ENCODE data around the gene MAPKAPK2.
A peak's percentile ranks its signal among the peaks of the same experiment; 100 is the strongest.
"Not testable (repeated sequence)": the region's sequence is repeated elsewhere in the genome, so short reads cannot be mapped to it uniquely, and the experiment has no call there.

Gene MAPKAPK2

GRCh38 chr1:206760590-206760989 is 75.9 kb downstream of the MAPKAPK2 start:
- H3K4me3 ChIP-seq (IDR thresholded peaks at IDR 0.05; ENCODE audit: insufficient read depth, low read depth, low read length): no peak overlapping the region
- no peaks in the 10 kb centered on the region for H4K20me1 ChIP-seq (ENCODE audit: insufficient read depth)
- H3K27me3 ChIP-seq (ENCODE audit: insufficient read depth, low read depth): no peaks in the 10 kb centered on the region
- no peak overlapping the region for H2AFZ ChIP-seq (ENCODE audit: low read depth)
- no peak overlapping the region for H3K9ac ChIP-seq
- no peak overlapping the region for H3K27ac ChIP-seq
- TF ChIP-seq, protein P1, sequence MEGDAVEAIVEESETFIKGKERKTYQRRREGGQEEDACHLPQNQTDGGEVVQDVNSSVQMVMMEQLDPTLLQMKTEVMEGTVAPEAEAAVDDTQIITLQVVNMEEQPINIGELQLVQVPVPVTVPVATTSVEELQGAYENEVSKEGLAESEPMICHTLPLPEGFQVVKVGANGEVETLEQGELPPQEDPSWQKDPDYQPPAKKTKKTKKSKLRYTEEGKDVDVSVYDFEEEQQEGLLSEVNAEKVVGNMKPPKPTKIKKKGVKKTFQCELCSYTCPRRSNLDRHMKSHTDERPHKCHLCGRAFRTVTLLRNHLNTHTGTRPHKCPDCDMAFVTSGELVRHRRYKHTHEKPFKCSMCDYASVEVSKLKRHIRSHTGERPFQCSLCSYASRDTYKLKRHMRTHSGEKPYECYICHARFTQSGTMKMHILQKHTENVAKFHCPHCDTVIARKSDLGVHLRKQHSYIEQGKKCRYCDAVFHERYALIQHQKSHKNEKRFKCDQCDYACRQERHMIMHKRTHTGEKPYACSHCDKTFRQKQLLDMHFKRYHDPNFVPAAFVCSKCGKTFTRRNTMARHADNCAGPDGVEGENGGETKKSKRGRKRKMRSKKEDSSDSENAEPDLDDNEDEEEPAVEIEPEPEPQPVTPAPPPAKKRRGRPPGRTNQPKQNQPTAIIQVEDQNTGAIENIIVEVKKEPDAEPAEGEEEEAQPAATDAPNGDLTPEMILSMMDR (conservative IDR thresholded peaks at IDR 0.05; ENCODE audit: low read depth, low read length): no peak
- peaks cover 7% of the 10 kb centered on the region for H3K4me1 ChIP-seq (ENCODE audit: low read depth, poor library complexity, severe bottlenecking)
- no peaks in the 10 kb centered on the region for H3K36me3 ChIP-seq (ENCODE audit: insufficient read depth)
- no peaks in the 10 kb centered on the region for H3K79me2 ChIP-seq (ENCODE audit: insufficient read depth, low read depth)
- no peak overlapping the region for H3K4me2 ChIP-seq

GRCh38 chr1:206761159-206761768 is 76.6 kb downstream of the MAPKAPK2 start:
- Histone ChIP-seq H3K4me3 (IDR thresholded peaks at IDR 0.05; ENCODE audit: insufficient read depth, low read depth, low read length) (no peak overlapping the region), H2AFZ (ENCODE audit: low read depth) (no peak overlapping the region), H3K79me2 (ENCODE audit: insufficient read depth, low read depth) (no peaks in the 10 kb centered on the region), H3K27me3 (ENCODE audit: insufficient read depth, low read depth) (no peaks in the 10 kb centered on the region), H4K20me1 (ENCODE audit: insufficient read depth) (no peaks in the 10 kb centered on the region), H3K4me2 (no peak overlapping the region), H3K4me1 (ENCODE audit: low read depth, poor library complexity, severe bottlenecking) (peaks cover 14% of the 10 kb centered on the region), H3K36me3 (ENCODE audit: insufficient read depth) (no peaks in the 10 kb centered on the region), H3K27ac (no peak overlapping the region), H3K9ac (no peak overlapping the region)
- TF ChIP-seq, protein P1 (conservative IDR thresholded peaks at IDR 0.05; ENCODE audit: low read depth, low read length): no peak

GRCh38 chr1:206762741-206763364 is 78.1 kb downstream of the MAPKAPK2 start:
- H3K4me1 ChIP-seq (ENCODE audit: low read depth, poor library complexity, severe bottlenecking): peaks cover 30% of the 10 kb centered on the region
- not testable (repeated sequence) for H3K4me2 ChIP-seq; H3K36me3 ChIP-seq (ENCODE audit: insufficient read depth); H3K9ac ChIP-seq; H3K4me3 ChIP-seq (IDR thresholded peaks at IDR 0.05; ENCODE audit: insufficient read depth, low read depth, low read length); H3K79me2 ChIP-seq (ENCODE audit: insufficient read depth, low read depth); H3K27ac ChIP-seq; H3K27me3 ChIP-seq (ENCODE audit: insufficient read depth, low read depth); H2AFZ ChIP-seq (ENCODE audit: low read depth); H4K20me1 ChIP-seq (ENCODE audit: insufficient read depth)

DNA sequence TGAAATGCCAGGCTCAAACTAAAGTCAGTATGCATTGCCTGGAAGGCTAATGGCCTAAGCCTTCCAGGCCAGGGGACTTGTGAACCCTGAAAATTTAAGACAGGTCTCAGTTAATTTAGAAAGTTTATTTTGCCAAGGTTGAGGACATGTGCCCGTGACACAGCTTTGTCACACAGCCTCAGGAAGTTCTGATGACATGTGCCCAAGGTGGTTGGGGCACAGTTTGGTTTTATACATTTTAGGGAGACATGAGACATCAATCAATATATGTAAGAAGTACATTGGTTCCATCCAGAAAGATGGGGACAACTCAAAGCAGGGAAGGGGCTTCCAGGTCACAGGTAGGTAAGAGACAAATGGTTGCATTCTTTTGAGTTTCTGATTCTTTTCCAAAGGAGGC is 81.1 kb downstream of the MAPKAPK2 start:
- H3K27me3 ChIP-seq (ENCODE audit: insufficient read depth, low read depth); H3K9ac ChIP-seq; H3K4me3 ChIP-seq (IDR thresholded peaks at IDR 0.05; ENCODE audit: insufficient read depth, low read depth, low read length); H2AFZ ChIP-seq (ENCODE audit: low read depth); H4K20me1 ChIP-seq (ENCODE audit: insufficient read depth); H3K27ac ChIP-seq; H3K79me2 ChIP-seq (ENCODE audit: insufficient read depth, low read depth); H3K36me3 ChIP-seq (ENCODE audit: insufficient read depth): not testable (repeated sequence)
- Histone ChIP-seq H3K4me2 (0 out of 2 replicates have a peak overlapping the region, but pooled peaks have one; percentile 5), H3K4me1 (ENCODE audit: low read depth, poor library complexity, severe bottlenecking) (peaks cover 59% of the 10 kb centered on the region)

DNA sequence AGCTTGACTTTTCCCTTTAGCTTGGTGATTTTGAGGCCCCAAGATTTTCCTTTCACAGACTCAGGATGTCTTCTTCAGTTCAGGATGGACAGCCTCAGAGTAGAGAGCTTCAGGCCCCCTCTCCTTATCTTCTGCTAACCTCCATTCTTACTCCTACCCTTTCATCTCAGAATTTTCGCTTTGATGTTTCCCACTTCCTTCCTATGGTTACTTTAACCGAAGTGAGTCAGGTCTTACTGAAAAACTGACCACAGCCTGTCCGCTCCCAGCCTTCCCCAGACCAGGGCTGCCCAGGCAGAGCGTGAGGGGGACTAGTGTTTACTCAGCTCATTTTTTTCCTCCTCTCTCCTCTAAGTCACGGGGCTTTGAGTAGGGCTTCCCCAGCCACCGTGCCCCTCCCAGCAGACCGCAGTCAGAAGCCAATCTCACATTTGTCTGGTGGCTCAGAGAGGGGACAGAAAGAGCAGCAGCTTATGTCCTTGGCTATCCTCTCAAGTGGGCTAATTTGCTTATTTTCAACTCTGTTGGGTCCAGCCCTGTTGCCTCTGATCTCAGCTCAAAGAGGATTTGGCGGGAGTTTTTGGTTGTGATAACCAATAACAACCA is 81.6 kb downstream of the MAPKAPK2 start:
- Histone ChIP-seq H3K4me3 (IDR thresholded peaks at IDR 0.05; ENCODE audit: insufficient read depth, low read depth, low read length) (no peak overlapping the region), H3K4me1 (ENCODE audit: low read depth, poor library complexity, severe bottlenecking) (peaks cover 65% of the 10 kb centered on the region), H3K79me2 (ENCODE audit: insufficient read depth, low read depth) (no peaks in the 10 kb centered on the region), H3K27ac (no peak overlapping the region), H3K9ac (no peak overlapping the region), H3K27me3 (ENCODE audit: insufficient read depth, low read depth) (no peaks in the 10 kb centered on the region), H4K20me1 (ENCODE audit: insufficient read depth) (no peaks in the 10 kb centered on the region), H3K4me2 (peak overlapping the region; percentile 6; the same call in 1 of the 2 replicates), H3K36me3 (ENCODE audit: insufficient read depth) (no peaks in the 10 kb centered on the region), H2AFZ (ENCODE audit: low read depth) (no peak overlapping the region)
- TF ChIP-seq, protein P1 (conservative IDR thresholded peaks at IDR 0.05; ENCODE audit: low read depth, low read length): no peak

Data from KMS-11 (cell line).